Subcutaneous adipose tissue (tissue), 4 donors: ENCODE measurements around the gene SNX27. TPM values are rescaled to one million over a fixed set of nuclear protein-coding genes. Genes with fewer than 3 reads are reported as not detected.

Source experiments
- CTCF ChIP-seq: fragments of 450-650 bp; IDR thresholded peaks from one replicate; pipeline ENCODE4 v1.5.1; 2016; ENCODE audit warnings: low read depth, mild to moderate bottlenecking, control low read depth, antibody characterized with exemption, moderate library complexity
- total RNA-seq, 4 donors: library from RNA; depleted of rRNA; stranded (reverse); fragments of >200 nt; gene quantifications; one replicate each; pipeline ENCODE4 v1.1.0, GENCODE V29; 2016

The SNX27 gene
- total RNA-seq, 4 donors from 2014 or later = 30.0 to 62.2 (median 46.6) TPM

- TF ChIP-seq CTCF = no peak
Measured at GRCh38 chr1:151693057-151693651, 81.3 kb downstream of the SNX27 start.

- no peak for TF ChIP-seq CTCF
Measured at GRCh38 chr1:151701515-151701914, 89.7 kb downstream of the SNX27 start.

- TF ChIP-seq CTCF = no peak
Measured at GRCh38 chr1:151702936-151703335, 91.1 kb downstream of the SNX27 start.

GRCh38 chr1:151703813-151704212 is 92.0 kb downstream of the SNX27 start:
- no peak for TF ChIP-seq CTCF

- no peak for TF ChIP-seq CTCF
Measured at GRCh38 chr1:151704246-151704645, 92.4 kb downstream of the SNX27 start.

GRCh38 chr1:151705146-151705545 is 93.3 kb downstream of the SNX27 start:
- TF ChIP-seq CTCF = no peak

GRCh38 chr1:151705753-151706463 is 94.1 kb downstream of the SNX27 start:
- TF ChIP-seq CTCF = no peak
